HG02623 (cell line): ENCODE measurements around the gene SLX4IP.

Source experiments
- ATAC-seq: cut with Tn5 transposase; IDR thresholded peaks from one replicate; pipeline ENCODE4 v1.9.1; 2021; ENCODE audit warnings: moderate library complexity; ENCODE audit not compliant: unreplicated experiment

SLX4IP gene

DNA sequence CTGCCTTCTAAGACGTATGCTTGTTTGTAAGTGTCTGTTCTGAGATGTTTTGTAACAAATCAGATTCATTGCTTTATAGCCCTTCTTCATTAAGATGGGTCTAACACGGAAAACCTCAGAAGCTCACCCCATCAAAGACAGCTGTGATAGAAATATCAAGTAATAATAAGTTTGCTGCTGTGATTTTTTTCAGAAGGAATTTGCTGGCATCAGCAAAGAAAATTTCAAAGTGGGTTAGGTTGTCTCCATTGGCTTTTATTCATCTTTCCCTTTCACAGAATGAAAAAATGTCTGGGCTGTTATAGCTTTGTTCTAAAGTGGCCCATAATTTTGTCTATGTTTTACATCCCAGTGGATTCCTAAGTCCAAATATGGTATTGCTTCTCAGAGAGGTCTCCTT is 81.4 kb downstream of the SLX4IP start:
- ATAC-seq: no peak

DNA sequence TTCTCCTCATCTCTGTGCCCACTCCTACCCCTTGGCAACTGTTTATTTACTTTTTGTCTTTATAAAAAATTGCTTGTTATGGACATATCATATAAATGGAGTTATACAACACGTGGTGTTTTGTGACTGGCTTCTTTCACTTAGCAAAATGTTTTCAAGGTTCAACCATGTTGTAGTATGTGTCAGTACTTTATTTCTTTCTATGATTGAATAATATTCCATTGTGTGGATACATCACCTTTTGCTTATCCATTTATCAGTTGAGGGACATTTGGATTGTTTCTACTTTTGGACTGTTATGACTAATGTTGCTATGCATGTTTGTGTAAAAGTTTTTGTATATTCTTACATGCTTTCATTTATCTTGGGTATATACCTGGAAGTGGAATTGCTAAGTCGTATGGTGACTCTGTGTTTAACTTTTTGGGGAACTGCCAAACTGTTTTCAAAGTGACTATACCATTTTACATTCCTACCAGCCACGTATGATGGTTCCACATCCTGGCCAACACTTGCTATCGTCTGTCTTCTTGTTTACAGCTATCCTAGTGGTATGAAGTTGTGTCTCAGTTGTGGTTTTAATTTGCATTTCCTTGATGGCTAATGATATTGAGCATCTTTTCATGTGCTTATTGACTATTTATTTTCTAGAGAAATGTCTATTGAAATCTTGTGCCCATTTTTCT is 84.4 kb downstream of the SLX4IP start:
- ATAC-seq: peak; percentile 47

DNA sequence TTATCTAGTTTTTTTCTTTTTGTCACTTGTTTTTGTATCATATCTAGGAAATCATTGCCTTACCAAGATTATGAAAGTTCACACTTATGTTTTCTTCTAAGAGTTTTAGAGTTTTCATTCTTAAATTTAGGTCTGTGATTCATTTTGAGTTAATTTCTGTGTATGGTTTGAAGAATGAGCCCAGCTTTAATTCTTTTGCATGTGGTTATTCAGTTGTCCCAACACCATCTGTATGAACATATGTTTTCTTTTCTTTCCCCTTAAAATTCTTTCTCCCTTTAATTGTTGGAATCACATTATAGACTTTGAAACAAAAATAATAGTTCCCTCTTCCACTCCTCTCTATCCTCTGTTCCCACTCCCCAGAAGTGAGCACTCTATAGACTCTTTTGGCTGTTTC is 85.4 kb downstream of the SLX4IP start:
- ATAC-seq: no peak

DNA sequence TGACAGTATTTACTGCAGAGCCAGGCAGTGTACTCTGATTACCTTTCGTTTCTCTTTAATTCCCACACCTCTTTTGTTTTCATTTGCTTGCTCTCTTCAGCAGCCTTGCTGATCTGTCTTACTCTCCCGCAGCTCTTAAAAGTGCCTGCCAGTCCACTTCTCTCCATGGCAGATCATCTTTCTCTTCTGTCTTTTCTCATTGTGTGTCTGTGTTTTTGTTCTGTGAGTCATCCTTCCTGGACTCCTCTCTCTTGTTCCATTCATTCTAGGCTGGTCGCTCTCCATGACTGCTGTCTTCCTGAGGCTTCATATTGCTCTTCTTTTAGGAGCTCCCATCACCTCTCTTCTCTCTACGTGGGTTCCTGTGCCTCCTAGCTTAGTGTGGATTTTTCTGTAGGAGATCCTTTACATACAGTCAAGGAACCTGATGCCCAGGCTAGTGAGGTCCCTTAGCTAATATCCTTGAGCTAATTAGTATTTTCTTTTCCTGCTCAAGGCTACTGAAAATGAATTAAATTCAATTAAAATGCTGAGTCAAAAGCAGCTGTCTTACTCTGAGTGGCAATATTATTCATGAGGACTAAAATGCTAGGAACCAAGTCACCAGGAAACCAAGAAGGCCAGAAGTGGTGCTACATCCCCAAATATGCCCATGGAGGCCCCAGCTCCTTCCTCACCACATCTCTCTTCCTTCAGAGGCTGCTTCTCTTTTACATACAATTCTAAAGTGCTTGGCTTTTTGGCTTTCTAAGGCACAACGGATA is 86.1 kb downstream of the SLX4IP start:
- ATAC-seq: no peak

DNA sequence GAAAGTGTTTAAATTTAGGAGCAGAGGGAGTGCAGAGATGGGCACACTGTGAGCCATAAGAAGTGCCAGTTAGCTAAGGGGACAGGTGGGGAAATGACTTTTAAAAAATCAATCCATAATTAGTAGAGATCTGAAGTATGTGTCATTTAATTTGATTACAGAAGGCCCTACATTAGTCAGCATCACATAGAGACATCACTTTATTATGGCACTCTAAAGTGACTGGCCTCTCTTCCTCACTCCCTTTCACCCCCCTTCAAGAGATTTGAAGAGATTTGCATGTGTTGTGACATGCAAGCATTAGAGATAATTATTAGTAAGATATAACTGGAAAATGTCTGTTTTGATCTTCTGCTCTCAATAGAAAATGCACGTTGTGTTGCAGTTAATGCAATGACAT is 86.7 kb downstream of the SLX4IP start:
- no peak for ATAC-seq

DNA sequence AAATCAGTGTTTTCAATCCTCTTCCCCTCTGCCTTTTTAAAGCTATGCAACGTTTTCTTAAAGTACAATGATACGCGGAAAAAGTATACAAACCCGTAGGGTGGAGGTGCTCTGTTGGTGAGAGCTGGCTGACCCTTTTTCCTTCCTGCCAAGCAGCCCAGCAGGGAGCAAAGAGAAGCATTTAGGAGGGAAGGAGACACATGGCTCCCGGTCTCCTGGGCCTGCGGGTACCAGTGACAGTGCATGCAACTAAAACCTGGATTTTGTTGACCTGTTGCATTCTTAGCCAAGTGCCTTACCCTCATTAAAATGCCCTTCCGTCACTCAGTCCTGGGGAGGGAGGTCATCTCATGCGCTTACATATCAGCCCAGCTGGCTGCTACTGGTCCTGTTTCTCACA is 87.2 kb downstream of the SLX4IP start:
- no peak for ATAC-seq

DNA sequence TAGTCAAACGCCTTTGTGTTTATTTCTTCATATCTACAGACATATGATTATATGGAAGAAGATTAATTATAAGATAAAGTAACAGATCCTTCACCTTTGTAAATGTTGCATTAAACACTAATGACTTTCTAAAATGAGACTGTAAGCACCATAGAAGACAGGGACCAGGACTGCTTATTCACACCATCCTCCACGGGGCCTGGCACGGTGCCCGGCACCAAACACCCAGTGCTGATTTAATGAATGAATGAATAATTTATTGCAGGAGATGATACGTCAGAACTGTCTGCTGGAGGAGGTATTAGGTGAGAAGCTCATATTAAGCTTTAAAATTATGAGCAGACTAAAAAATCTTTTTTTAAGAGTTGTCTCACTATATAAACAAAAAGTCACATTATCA is 88.3 kb downstream of the SLX4IP start:
- ATAC-seq: no peak

DNA sequence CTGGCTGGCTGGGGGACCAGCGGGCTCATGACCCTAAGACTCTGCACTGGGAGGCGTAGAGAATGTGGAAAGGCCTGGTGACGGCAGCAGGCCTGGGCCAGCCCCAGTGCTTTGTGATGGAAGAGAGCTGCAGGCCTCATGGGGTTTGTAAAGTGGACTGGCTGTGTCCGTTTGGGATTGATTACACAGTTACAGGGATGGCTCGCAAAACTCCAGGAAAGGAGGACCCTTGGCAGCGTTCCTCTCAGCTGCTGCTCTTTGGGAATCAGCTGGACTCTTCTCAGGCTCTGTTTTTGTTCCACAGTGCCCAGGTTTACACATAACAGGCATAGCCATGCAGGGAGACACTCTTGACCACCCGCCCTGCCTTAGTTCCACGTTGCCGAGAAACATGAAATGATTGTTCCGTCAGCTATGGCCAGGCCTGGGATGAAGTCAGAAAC is 89.0 kb downstream of the SLX4IP start:
- no peak for ATAC-seq

DNA sequence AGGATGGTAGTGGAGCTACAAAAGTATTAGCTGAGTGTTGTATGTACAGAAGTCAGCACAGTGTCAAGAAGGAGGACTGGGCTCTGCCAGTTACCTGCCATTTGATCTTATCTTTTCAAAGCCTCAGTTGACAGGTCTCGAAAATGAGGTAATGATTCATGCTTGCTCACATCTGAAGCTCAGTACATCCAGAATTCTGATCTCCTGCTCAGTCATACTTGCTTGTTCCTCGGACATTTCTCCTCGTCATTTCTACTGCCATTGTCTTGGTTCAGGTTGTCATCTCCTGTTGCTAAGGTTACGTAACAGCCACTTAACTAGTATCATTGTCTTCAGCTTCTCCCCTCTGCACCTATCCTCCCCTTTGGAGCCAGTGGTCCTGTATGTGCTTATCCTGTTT is 89.5 kb downstream of the SLX4IP start:
- no peak for ATAC-seq

DNA sequence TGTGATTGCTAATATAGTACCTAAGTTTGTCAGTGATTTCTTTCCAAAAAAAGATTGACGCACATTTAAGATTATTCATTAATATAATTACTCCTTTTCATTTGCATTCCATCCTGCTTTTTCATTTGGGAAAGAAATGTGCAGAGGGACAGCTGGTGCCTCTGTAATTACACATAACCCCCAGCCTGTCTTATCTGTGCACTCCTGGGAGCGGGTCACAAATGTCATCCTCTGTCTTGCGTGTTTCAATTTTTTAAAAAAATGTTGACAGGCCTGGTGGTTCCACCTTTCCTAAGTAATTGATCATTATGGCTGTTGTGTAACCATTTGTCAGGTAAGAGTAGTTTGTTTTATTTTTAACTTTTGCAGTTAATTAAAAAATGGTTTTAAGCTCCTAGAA is 92.7 kb downstream of the SLX4IP start:
- no peak for ATAC-seq

DNA sequence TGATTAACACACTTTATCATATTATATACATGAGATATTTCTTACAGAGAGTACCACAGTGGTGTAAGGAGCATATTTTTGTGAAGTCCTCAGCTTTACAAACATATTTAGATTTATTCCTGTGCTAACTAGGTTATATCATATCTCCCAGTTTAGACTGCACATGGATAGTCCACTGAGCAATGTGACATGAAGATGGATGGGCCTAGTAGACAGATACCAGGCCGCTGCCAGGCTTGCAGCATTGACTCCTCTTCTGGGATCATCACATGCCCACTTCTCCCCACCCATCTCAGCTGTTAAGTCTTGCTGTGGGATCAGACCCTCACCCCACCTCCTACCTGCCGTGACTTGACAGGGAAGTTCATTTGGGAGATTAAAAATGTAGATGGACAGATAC is 95.8 kb downstream of the SLX4IP start:
- no peak for ATAC-seq

DNA sequence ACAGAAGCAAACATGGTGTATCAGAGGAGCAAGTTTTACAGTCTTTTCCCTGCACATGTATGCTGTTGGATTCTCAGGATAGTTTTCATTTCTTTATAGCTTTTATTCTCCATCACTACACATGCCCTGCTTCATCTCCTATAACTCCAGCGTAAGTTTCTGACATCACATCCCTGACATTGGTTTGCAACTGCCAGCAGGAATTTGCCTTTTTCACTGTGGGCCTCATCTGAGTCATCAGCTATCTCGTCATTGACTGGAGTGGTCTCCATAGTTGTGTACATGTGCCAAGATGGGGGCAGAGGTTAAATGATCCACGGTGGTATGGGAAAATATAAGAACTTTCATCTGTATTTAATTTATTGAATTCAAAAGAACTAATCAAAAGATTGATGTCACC is 96.7 kb downstream of the SLX4IP start:
- no peak for ATAC-seq

DNA sequence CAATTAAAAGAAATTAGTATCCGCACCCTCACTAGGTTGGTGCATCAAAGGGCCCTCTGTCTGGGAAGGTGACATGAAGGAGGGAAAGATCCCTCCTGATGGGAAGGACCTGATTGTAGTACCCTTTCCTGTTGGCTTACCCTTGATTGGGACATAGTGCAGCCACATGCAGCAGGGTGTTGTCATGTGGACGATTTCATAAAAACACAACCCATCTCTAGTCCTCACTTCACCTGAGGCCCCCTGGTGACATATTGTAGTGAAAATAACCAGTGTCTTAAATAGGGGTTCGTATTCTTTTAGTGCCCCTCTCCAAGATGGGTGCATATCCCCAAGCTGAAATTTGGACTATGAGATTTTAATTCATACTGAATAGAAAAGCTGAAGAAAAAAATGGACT is 97.3 kb downstream of the SLX4IP start:
- no peak for ATAC-seq

DNA sequence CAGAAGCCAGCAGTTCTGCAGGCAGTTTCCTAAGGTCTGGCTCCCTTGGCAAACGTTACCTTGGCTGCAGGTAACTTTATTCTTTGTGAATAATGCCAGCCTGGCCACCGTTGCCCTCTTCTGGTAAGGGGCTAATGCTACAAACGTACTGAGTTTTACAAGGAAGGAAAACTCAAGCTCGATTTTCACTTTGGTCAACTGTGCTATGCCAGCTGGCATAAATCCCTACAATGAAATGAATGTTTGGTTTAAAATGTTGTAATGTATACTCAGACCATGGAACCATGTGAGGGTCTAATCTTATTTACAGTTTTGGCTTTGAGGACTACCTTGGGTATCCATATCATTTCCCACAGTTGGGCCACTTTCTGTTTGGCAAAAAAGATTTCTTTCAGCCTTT is 101.4 kb downstream of the SLX4IP start:
- no peak for ATAC-seq

DNA sequence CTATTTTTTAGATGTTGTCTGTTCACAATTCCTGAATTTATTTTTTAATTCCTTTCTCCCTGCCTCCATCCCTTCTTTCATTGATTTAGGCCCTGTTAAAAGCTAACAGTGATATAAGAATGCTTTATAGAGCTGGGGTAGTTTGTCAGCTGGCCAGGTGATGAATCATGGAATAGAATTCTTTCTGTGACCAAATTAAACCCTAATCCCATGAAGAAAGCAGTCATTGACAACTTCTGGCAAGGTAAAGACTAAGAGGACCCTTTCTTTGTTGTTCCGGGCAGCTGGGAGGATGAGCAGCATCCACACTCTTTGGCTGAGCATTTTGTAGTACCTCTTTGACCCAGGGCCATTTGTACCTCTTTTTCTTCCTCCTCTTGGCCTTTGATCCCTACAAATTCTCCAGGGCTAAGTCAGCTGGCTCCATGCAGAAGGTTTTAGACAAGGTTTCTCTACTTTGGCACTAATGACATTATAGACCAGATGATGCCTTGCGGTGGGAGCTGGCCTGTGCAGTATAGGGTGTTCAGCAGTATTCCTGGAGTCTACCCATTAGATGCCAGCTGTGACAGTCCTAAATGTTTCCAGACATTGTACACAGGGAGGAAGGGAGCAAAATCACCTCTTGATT is 102.9 kb downstream of the SLX4IP start:
- no peak for ATAC-seq

DNA sequence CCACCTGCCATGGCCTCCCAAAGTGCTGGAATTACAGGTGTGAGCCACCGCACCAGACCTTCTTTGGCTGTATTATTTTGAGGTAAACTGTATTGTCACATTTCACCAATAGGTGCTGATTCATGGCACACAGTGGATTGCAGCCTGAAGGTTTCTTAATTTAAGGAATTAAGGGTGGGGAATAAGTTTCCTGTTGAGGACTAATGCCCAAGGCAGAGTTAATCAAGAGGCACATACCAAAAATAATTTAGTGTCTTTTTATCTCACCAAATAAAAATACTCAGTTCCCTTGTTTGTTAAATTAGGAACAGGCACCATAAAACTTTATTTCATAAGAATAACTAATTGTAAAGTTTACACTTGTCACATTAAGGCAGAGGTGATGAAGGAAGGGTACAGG is 103.7 kb downstream of the SLX4IP start:
- no peak for ATAC-seq

DNA sequence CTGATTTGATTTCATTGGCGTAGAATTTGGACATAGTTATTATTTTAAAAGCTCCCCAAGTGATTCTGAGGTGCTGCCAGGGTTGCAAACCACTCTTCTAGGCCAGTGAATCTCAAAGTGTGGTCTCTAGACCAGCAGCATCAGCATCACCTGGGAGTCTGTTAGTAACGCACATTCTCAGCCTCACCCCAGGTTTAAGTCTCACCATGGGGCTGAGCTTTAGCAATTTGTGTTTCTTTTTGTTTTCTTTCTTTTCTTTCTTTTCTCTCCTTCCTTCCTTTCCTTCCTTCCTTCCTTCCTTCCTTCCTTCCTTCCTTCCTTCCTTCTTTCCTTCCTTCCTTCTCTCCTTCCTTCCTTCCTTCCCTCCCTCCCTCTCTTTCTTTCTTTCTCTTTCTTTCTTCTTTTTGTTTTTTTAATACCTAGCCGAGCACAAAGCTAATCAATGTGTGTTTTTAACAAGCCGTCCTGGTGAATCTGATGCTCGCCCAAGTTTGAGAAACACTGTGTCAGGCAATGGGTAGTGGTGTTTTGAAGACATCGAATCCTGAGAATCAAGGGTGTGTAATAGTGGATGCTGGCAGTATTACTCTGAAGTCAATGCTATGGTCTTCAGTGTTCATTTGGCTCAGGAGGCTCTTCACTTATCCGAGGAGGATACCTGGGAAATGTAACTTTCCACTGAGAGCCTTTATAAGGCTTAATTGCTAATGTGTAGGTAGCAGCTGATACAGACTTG is 104.9 kb downstream of the SLX4IP start:
- no peak for ATAC-seq

DNA sequence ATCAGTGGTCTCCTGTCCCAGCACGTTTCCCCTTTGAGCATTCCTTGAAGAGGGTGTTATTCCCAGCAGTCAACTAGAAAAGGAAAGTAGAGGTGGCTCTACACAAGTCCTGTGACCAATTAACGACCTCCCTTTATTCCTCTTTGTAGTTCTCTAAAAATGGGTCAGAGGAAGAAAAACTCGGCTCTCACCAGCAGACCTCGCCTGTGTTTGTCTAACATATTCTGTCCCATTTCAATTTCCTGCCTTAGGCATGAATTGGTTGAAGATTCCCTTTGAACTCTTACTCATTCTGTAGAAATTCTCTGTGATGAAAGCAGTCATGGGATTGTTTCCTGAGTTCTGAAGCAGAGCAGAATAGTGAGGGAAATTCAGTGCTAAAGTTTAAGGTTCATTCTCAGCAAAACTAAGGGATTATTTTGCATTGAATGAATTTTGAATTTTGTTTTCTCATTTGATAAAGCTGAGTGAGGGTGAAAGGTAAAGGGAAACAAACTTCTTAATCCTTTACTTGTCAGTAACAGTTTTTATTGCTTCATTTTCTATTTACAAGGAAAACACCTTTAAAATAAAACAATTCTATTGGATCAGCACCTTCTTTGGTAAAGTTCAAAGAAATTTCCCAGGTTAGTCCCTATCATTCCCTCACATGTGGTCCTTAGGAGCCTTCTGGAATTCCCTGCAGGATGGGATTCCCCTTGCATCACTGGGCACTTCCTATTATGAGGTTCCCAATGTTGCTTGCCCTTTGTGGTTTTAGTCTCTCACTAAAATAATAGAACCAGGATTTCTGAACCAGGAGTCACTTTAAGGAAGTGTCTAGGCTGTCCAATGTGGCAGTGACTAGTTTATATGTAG is 105.8 kb downstream of the SLX4IP start:
- ATAC-seq: no peak

DNA sequence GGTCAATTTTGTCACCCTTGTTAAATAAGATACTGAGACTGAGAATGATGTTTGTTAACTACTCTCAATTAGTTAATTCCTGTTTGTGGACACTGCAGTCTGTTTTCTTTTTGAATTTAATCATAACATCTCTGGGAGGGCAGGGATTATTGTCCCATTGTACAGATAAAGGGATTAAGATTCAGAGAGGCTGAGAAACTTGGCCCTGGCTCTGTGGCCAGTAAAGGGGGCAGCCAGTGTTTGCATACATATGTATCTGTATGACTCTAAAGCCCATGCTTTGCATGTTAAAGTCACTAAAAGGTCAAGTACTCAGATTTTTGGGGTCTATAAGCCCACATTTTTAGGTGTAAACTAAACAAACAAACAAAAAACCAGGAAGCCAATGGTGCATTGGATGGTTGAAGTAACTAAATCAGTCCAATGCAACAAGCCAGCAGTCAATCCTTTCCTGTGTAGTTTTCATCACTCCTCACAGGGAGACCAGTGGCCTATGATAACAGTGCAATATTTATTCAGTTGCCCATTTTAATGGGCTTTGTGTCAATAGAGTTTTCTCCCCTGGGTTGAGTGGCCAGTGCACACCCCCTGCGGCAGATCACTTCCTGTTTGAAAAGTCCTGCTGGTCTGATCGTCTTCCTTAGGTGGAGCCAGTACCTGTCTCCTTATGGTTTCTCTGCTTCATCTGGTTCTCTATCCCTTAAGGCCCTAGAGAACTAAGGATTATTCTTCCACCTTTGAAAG is 106.7 kb downstream of the SLX4IP start:
- ATAC-seq: no peak

DNA sequence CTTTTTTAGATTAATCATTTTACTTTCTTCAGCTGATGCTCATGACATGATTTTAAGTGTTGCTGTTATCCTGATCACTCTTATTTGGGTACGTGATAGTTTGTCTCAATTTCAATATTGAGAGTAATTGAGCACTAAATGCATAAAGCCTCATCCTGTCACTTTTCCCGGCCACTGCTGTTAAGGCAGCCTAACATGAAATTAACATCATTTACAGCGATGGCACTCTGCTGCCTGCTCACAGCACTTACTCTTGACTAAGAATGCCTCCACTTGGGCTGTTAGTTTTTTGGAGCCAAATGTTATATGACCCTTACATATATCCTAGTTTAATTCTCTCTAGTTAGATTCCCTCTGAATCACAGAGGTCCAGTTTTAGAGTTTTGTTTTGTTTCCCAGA is 107.3 kb downstream of the SLX4IP start:
- no peak for ATAC-seq
